CD4-positive, CD25-positive, alpha-beta regulatory T cell (primary cell): ENCODE results near the gene SLC17A9. TPM values are rescaled to one million over a fixed set of nuclear protein-coding genes. Genes with fewer than 3 reads are reported as not detected.
A peak's percentile ranks its signal among the peaks of the same experiment; 100 is the strongest.

Source experiments
- ATAC-seq, 2 donors: fragments of 150-1000 bp; cut with Tn5 transposase; one replicate each; pipeline ENCODE4 v1.10.0; 2021; ENCODE audit warnings: low read depth in 2 of 2, moderate number of reproducible peaks in 2 of 2, moderate library complexity in 1 of 2
- DNase-seq, 3 donors: peaks; one replicate each; pipeline versions ENCODE4 v3.0.0 to v3.0.0-alpha.2; 2012 to 2022; ENCODE audit warnings: mixed read lengths in 1 of 3
- H3K27ac ChIP-seq: one replicate; pipeline ENCODE4 v1.7.0; 2013; ENCODE audit warnings: mild to moderate bottlenecking, low read length; ENCODE audit not compliant: insufficient read depth, poor library complexity, severe bottlenecking
- H3K27me3 ChIP-seq: one replicate; pipeline ENCODE4 v1.7.0; 2013; ENCODE audit warnings: low read length; ENCODE audit not compliant: control insufficient read depth, insufficient read depth
- H3K36me3 ChIP-seq: one replicate; pipeline ENCODE4 v1.7.0; 2013; ENCODE audit warnings: mild to moderate bottlenecking, low read length, moderate library complexity; ENCODE audit not compliant: control insufficient read depth, insufficient read depth
- H3K4me1 ChIP-seq: 2 replicates; pipeline ENCODE4 v1.7.0; 2013; ENCODE audit warnings: mild to moderate bottlenecking, low read length; ENCODE audit not compliant: insufficient read depth, control insufficient read depth, poor library complexity, severe bottlenecking
- H3K4me3 ChIP-seq: one replicate; pipeline ENCODE4 v1.7.0; 2013; ENCODE audit warnings: low read depth, mild to moderate bottlenecking, low read length, moderate library complexity
- H3K9me3 ChIP-seq, 2 experiments: 1 replicate in 1 of 2; 2 replicates in 1 of 2; pipeline ENCODE4 v1.7.0; 2013; ENCODE audit warnings: low read length in 2 of 2, mild to moderate bottlenecking in 1 of 2, moderate library complexity in 1 of 2; ENCODE audit not compliant: control insufficient read depth in 2 of 2
- H3K27ac Mint-ChIP-seq, 3 donors: one replicate each; pipeline ENCODE4 v1.8.0; 2020 to 2022; ENCODE audit warnings: mild to moderate bottlenecking in 3 of 3, mixed read lengths in 3 of 3, moderate library complexity in 2 of 3
- H3K27me3 Mint-ChIP-seq: one replicate; pipeline ENCODE4 v1.8.0; 2022; ENCODE audit warnings: mild to moderate bottlenecking, mixed read lengths
- H3K36me3 Mint-ChIP-seq: one replicate; pipeline ENCODE4 v1.8.0; 2020; ENCODE audit warnings: mixed read lengths
- H3K4me1 Mint-ChIP-seq, 4 donors: one replicate each; pipeline ENCODE4 v1.8.0; 2020 to 2022; ENCODE audit warnings: mixed read lengths in 4 of 4, mild to moderate bottlenecking in 1 of 4
- H3K4me3 Mint-ChIP-seq, 4 donors: one replicate each; pipeline ENCODE4 v1.8.0; 2020 to 2022; ENCODE audit warnings: mild to moderate bottlenecking in 4 of 4, mixed read lengths in 4 of 4, moderate library complexity in 3 of 4
- H3K9me3 Mint-ChIP-seq, 7 donors: one replicate each; pipeline ENCODE4 v1.8.0; 2020 to 2022; ENCODE audit warnings: mixed read lengths in 7 of 7, mild to moderate bottlenecking in 3 of 7, moderate library complexity in 2 of 7
- polyA plus RNA-seq, 4 donors: library from polyadenylated mRNA; unstranded; fragments of 300-500 nt; fragmentation: Illumina TruSeq; gene quantifications; one replicate each; pipeline ENCODE4 v1.2.3, GENCODE V29; 2021
- total RNA-seq: library from RNA; stranded (reverse); gene quantifications from one replicate; pipeline ENCODE4 v1.2.3, GENCODE V29; 2022

The SLC17A9 gene
- total and polyA plus RNA-seq, 5 donors from 2014 or later = 0.06 to 4.1 (median 0.33) TPM; not detected in 1

DNA sequence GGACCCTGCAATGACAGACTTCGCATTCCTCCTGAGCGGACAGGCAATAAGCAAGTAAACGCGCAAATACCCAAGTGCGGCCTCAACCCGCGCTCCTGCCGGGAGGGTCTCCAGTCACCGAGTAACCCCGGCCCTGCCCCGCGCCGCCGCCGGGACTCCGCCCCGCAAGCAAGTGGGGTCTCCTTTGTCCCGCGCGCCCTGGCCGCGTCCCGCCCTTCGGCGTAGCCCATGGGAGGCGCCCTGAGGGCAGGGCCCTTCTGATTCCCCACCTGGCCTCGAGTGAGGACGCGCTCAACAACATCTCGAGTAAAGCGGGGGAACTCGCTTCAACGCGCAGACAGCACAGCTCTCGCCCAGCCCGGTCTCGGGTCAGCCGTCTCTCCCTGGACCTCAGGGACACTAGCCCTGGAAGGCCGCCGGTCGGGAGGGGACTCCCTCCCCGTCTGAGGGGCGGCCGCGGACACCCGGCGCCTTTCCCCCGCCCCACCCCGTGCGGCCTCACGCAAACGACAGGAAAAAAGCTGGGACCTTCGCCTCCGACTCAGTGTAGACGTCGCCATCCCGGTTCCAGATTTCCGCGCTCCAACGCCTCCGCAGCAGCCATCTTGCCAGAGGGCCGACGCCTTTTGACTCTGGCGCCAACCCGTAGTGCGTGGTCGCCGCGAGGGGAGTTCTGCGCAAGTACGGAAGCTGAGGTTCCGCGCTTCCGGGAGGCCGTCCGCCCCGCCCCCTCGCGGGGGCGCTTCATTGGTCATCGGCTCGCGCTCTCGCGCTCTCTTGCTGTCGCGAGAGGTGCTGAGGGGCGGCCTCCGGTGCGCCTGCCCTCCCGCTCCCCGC, 15.0 kb upstream of the SLC17A9 start:
- peaks cover 5 to 52% (median 33%) of the 10 kb centered on the region in 4 donors for H3K4me1 Mint-ChIP-seq
- ATAC-seq = peak; percentile 90 to 91
- peaks cover 45% of the 10 kb centered on the region for H3K4me1 ChIP-seq

GRCh38 chr20:62938105-62938888, 14.2 kb upstream of the SLC17A9 start, which contains the start of gene GID8:
Gene GID8, plus strand, starts transcription at chr20:62938147. Its CDS starts 3,356 bp downstream, at chr20:62941503.
- peak within 1 kb of the TSS; percentile 92 to 98 (median 97) for H3K27ac Mint-ChIP-seq
- DNase-seq (peak in 1 of 3 donors; percentile 61), ATAC-seq (peak; percentile 47 to 49)
- Histone ChIP-seq H3K36me3 (peaks cover 20% of the 10 kb centered on the region), H3K4me1 (peaks cover 45% of the 10 kb centered on the region), H3K4me3 (peak within 1 kb of the TSS; percentile 93), H3K9me3 (no peaks in the 10 kb centered on the region), H3K27ac (peak within 1 kb of the TSS; percentile 81), H3K27me3 (no peaks in the 10 kb centered on the region)
- H3K27me3 Mint-ChIP-seq = peaks cover 4% of the 10 kb centered on the region
- H3K4me3 Mint-ChIP-seq = peak within 1 kb of the TSS; percentile 96 to 99 (median 98)
- H3K9me3 Mint-ChIP-seq = no peaks in the 10 kb centered on the region
- peaks cover 6% of the 10 kb centered on the region for H3K36me3 Mint-ChIP-seq
- peaks cover 5 to 54% (median 27%) of the 10 kb centered on the region in 4 donors for H3K4me1 Mint-ChIP-seq

More for the DNA sequence above, 15.0 kb upstream of the SLC17A9 start:
- peaks cover 15% of the 10 kb centered on the region for H3K36me3 ChIP-seq
- H3K27ac ChIP-seq = peak overlapping the region; percentile 81
- peak overlapping the region in 3 of 4 donors; percentile 97 to 98 (median 98) for H3K4me3 Mint-ChIP-seq
- DNase-seq = peak; percentile 95 to 97 (median 97)
- H3K4me3 ChIP-seq = peak overlapping the region; percentile 85
- peak overlapping the region; percentile 92 to 98 (median 94) for H3K27ac Mint-ChIP-seq
- no peaks in the 10 kb centered on the region for H3K27me3 ChIP-seq
- no peaks in the 10 kb centered on the region for H3K9me3 ChIP-seq
- peaks cover 6% of the 10 kb centered on the region for H3K36me3 Mint-ChIP-seq
- H3K9me3 Mint-ChIP-seq = no peaks in the 10 kb centered on the region
- H3K27me3 Mint-ChIP-seq = peaks cover 4% of the 10 kb centered on the region

- ATAC-seq (no peak), DNase-seq (no peak)
- no peaks in the 10 kb centered on the region for H3K9me3 Mint-ChIP-seq
- peak overlapping the region in 2 of 4 donors; percentile 47 to 65 for H3K4me3 Mint-ChIP-seq
- H3K36me3 Mint-ChIP-seq = peaks cover 13% of the 10 kb centered on the region
- H3K27ac ChIP-seq = no peak overlapping the region
- no peaks in the 10 kb centered on the region for H3K9me3 ChIP-seq
- H3K4me1 Mint-ChIP-seq = peaks cover 5 to 57% (median 27%) of the 10 kb centered on the region in 4 donors
- H3K27me3 Mint-ChIP-seq = peaks cover 4% of the 10 kb centered on the region
- H3K36me3 ChIP-seq = peaks cover 44% of the 10 kb centered on the region
- no peaks in the 10 kb centered on the region for H3K27me3 ChIP-seq
- no peak overlapping the region for H3K27ac Mint-ChIP-seq
- no peak overlapping the region for H3K4me3 ChIP-seq
- peaks cover 31% of the 10 kb centered on the region for H3K4me1 ChIP-seq
Measured at GRCh38 chr20:62940875-62941274, 11.6 kb upstream of the SLC17A9 start.

DNA sequence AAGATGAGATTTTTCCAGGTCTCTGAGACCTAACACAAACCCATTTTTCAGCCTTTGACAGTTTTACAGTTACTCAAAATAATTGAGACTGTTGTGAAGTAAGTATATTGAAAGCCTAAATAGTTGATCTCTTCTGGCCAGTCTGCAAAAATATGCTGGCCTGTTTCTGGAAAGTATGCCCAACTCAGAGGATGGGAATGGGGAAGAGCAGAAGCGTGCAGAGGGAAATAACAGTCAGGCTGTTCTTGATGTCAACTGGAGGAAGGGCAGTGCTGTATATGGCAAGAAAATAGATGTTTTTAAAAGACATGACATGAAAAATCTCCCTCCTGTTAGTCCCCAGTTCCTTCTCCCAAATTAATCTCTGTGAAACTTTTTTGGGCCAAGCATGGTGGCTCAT, 10.7 kb upstream of the SLC17A9 start:
- Mint-ChIP-seq H3K27ac (no peak overlapping the region), H3K36me3 (peaks cover 20% of the 10 kb centered on the region), H3K4me3 (peak overlapping the region in 1 of 4 donors; percentile 47), H3K9me3 (no peaks in the 10 kb centered on the region), H3K4me1 (peaks cover 4 to 52% (median 26%) of the 10 kb centered on the region in 4 donors), H3K27me3 (peaks cover 4% of the 10 kb centered on the region)
- no peaks in the 10 kb centered on the region for H3K9me3 ChIP-seq
- DNase-seq (no peak), ATAC-seq (no peak)
- peaks cover 54% of the 10 kb centered on the region for H3K36me3 ChIP-seq
- H3K4me3 ChIP-seq = no peak overlapping the region
- H3K27me3 ChIP-seq = no peaks in the 10 kb centered on the region
- peaks cover 22% of the 10 kb centered on the region for H3K4me1 ChIP-seq
- no peak overlapping the region for H3K27ac ChIP-seq

DNA sequence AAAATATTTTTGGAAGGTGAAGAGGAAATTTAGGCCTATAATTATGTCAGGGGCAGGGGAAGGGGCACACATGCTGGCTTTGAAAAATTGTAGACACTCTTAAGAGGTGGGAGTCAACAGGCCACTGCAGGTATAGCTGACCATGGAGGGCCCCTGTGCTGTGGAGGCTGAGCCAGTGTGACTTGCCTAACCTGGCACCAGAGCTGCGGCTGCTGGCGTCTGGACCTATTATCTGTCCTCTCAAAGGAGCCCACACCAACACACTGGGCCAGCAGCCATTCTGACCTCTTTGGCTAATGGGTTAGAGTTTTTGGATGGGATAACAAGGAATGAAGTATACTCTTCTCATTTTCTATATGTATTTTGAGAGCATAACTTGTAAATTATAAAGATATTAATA, 10.1 kb upstream of the SLC17A9 start:
- no peaks in the 10 kb centered on the region for H3K9me3 Mint-ChIP-seq
- H3K4me1 Mint-ChIP-seq = peaks cover 0 to 48% (median 24%) of the 10 kb centered on the region in 4 donors
- DNase-seq (no peak), ATAC-seq (no peak)
- no peak overlapping the region for H3K4me3 Mint-ChIP-seq
- H3K27me3 Mint-ChIP-seq = peaks cover 4% of the 10 kb centered on the region
- H3K27me3 ChIP-seq = no peaks in the 10 kb centered on the region
- no peak overlapping the region for H3K27ac ChIP-seq
- H3K36me3 ChIP-seq = peaks cover 58% of the 10 kb centered on the region
- H3K36me3 Mint-ChIP-seq = peaks cover 25% of the 10 kb centered on the region
- no peaks in the 10 kb centered on the region for H3K9me3 ChIP-seq
- H3K27ac Mint-ChIP-seq = peak overlapping the region in 1 of 3 donors; percentile 77
- no peak overlapping the region for H3K4me3 ChIP-seq
- peaks cover 17% of the 10 kb centered on the region for H3K4me1 ChIP-seq

- Mint-ChIP-seq H3K4me3 (no peak overlapping the region), H3K36me3 (peaks cover 26% of the 10 kb centered on the region), H3K9me3 (no peaks in the 10 kb centered on the region), H3K4me1 (peaks cover 0 to 44% (median 21%) of the 10 kb centered on the region in 4 donors), H3K27ac (no peak overlapping the region), H3K27me3 (peaks cover 3% of the 10 kb centered on the region)
- DNase-seq (no peak), ATAC-seq (no peak)
- H3K9me3 ChIP-seq = no peaks in the 10 kb centered on the region
- no peak overlapping the region for H3K4me3 ChIP-seq
- H3K36me3 ChIP-seq = peaks cover 67% of the 10 kb centered on the region
- H3K27ac ChIP-seq = no peak overlapping the region
- H3K27me3 ChIP-seq = no peaks in the 10 kb centered on the region
- H3K4me1 ChIP-seq = peaks cover 16% of the 10 kb centered on the region
Measured at GRCh38 chr20:62943396-62943795, 9.1 kb upstream of the SLC17A9 start.

DNA sequence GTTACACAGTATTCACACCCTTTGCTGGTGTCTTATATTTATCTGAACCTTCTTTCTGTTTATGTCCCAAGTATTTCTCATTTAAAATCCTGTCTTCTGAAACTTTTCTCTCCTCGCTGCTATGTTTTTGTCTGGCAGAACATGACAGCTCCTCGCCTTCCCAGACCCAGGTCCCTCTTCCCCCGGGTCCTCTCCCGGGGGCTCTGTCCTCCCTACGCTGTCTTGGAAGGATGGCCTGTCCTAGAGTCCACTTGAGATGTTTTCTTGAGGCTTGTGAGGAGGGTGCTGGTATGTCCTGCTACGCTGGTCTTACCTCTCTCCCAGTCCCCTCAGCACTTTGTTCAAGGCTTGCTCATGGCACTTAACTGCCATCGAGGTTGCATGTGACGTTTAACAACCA, 8.3 kb upstream of the SLC17A9 start:
- no peak overlapping the region for H3K27ac Mint-ChIP-seq
- H3K4me1 Mint-ChIP-seq = peaks cover 0 to 37% (median 15%) of the 10 kb centered on the region in 4 donors
- H3K4me3 Mint-ChIP-seq = no peak overlapping the region
- ATAC-seq (no peak), DNase-seq (no peak)
- peaks cover 34% of the 10 kb centered on the region for H3K36me3 Mint-ChIP-seq
- H3K27me3 ChIP-seq = no peaks in the 10 kb centered on the region
- H3K27ac ChIP-seq = no peak overlapping the region
- peaks cover 74% of the 10 kb centered on the region for H3K36me3 ChIP-seq
- H3K4me1 ChIP-seq = peaks cover 8% of the 10 kb centered on the region
- no peaks in the 10 kb centered on the region for H3K27me3 Mint-ChIP-seq
- no peak overlapping the region for H3K4me3 ChIP-seq
- no peaks in the 10 kb centered on the region for H3K9me3 Mint-ChIP-seq
- no peaks in the 10 kb centered on the region for H3K9me3 ChIP-seq
